Endothelial cell of umbilical vein (primary cell): ENCODE data around the gene RNF4. TPM values are rescaled to one million over a fixed set of nuclear protein-coding genes. Genes with fewer than 3 reads are reported as not detected.

Source experiments
- BruUV-seq: library from RNA; stranded (reverse); fragments of 400-500 nt; replicated peaks from 2 replicates; lab custom pipeline; 2021; lab: Mats Ljungman, UMichigan
- CTCF ChIA-PET: fragments of 300-600, 350-600 bp; sonication (Branson Sonifier 250); formaldehyde crosslinking; loops from one replicate; lab custom pipeline; 2021; ENCODE audit warnings: antibody characterized with exemption, inconsistent platforms; lab: Charles Lee
- POLR2A ChIA-PET: fragments of 300-600, 350-600 bp; sonication (Branson Sonifier 250); formaldehyde crosslinking; loops from one replicate; lab custom pipeline; 2021; ENCODE audit warnings: antibody characterized with exemption, inconsistent platforms; lab: Charles Lee
- DNase-seq: peaks from one replicate; pipeline ENCODE4 v3.0.0-alpha.2; 2011; ENCODE audit warnings: low read depth, low spot score
- FAIRE-seq: peaks from 2 replicates; lab custom pipeline; 2011; peaks lifted over from hg19 to GRCh38; lab: Jason Lieb, UNC
- H2AFZ ChIP-seq: 2 replicates; pipeline ENCODE4 v1.6.0; 2012; ENCODE audit warnings: low read depth, low read length, control low read depth, inconsistent platforms
- H3K27ac ChIP-seq: 2 replicates; pipeline ENCODE4 v1.5.1; 2011; ENCODE audit warnings: low read depth, mild to moderate bottlenecking, control low read depth, low read length, moderate library complexity; ENCODE audit not compliant: insufficient read depth
- H3K27me3 ChIP-seq, 2 experiments: 2 replicates each; pipeline versions ENCODE4 v1.6.0 to v1.6.1; 2011; ENCODE audit warnings: low read length in 2 of 2, mixed read lengths in 1 of 2; ENCODE audit not compliant: control insufficient read depth in 2 of 2, insufficient read depth in 2 of 2
- H3K36me3 ChIP-seq, 2 experiments: 2 replicates in 1 of 2; 3 replicates in 1 of 2; pipeline ENCODE4 v1.5.1; 2011; ENCODE audit warnings: low read length in 2 of 2, mild to moderate bottlenecking in 1 of 2, moderate library complexity in 1 of 2; ENCODE audit not compliant: control insufficient read depth in 2 of 2, insufficient read depth in 2 of 2; ENCODE audit errors: extremely low read depth in 1 of 2
- H3K4me1 ChIP-seq: 3 replicates; pipeline ENCODE4 v1.5.1; 2011; ENCODE audit warnings: mild to moderate bottlenecking, low read length; ENCODE audit not compliant: control insufficient read depth, insufficient read depth; ENCODE audit errors: extremely low read depth
- H3K4me2 ChIP-seq: 2 replicates; pipeline ENCODE4 v1.6.1; 2011; ENCODE audit warnings: low read length, control low read depth, mixed read lengths; ENCODE audit not compliant: insufficient read depth
- H3K4me3 ChIP-seq, 3 experiments: fragments of 200-600 bp in 1 of 3; sonication (generic), shearing (Covaris generic) in 1 of 3; replicated peaks in 1 of 3; 2 replicates each; pipeline ENCODE4 v1.5.1; 2011 to 2016; ENCODE audit warnings: control low read depth in 3 of 3, low read length in 3 of 3, mild to moderate bottlenecking in 2 of 3, inconsistent platforms in 1 of 3, low read depth in 1 of 3, moderate library complexity in 1 of 3; ENCODE audit not compliant: insufficient read depth in 1 of 3
- H3K79me2 ChIP-seq: 2 replicates; pipeline ENCODE4 v1.6.0; 2012; ENCODE audit warnings: low read length, inconsistent platforms; ENCODE audit not compliant: control insufficient read depth, insufficient read depth
- H3K9ac ChIP-seq: replicated peaks from 2 replicates; pipeline ENCODE3; 2011; ENCODE audit warnings: low read length, control low read depth; ENCODE audit not compliant: insufficient read depth; ENCODE audit errors: extremely low read depth
- H3K9me1 ChIP-seq: replicated peaks from 3 replicates; pipeline ENCODE4 v1.6.0; 2011; ENCODE audit warnings: mild to moderate bottlenecking, low read length; ENCODE audit not compliant: control insufficient read depth, insufficient read depth; ENCODE audit errors: extremely low read depth
- H3K9me3 ChIP-seq: replicated peaks from 2 replicates; pipeline ENCODE4 v1.5.1; 2012; ENCODE audit warnings: low read length, inconsistent platforms; ENCODE audit not compliant: control insufficient read depth, insufficient read depth
- H4K20me1 ChIP-seq: replicated peaks from 2 replicates; pipeline ENCODE3; 2011; ENCODE audit warnings: mild to moderate bottlenecking, low read length; ENCODE audit not compliant: control insufficient read depth, insufficient read depth; ENCODE audit errors: extremely low read depth
- CTCF ChIP-seq, 2 donors: IDR thresholded peaks; 1 replicate in 1 of 2; 2 replicates in 1 of 2; pipeline ENCODE4 v1.5.1; 2011; ENCODE audit warnings: low read length in 2 of 2, mild to moderate bottlenecking in 2 of 2, moderate library complexity in 2 of 2, control low read depth in 1 of 2, inconsistent platforms in 1 of 2, low read depth in 1 of 2; ENCODE audit not compliant: insufficient read depth in 1 of 2; ENCODE audit errors: extremely low read depth in 1 of 2
- EZH2 ChIP-seq: IDR thresholded peaks from 2 replicates; pipeline ENCODE4 v1.6.1; 2012; ENCODE audit warnings: borderline replicate concordance, low read depth, mild to moderate bottlenecking, moderate library complexity, low read length, inconsistent platforms; ENCODE audit not compliant: severe bottlenecking
- FOS ChIP-seq: IDR thresholded peaks from 2 replicates; pipeline ENCODE4 v1.6.1; 2011; ENCODE audit warnings: mild to moderate bottlenecking, low read length, moderate library complexity, borderline replicate concordance; ENCODE audit not compliant: insufficient read depth
- GATA2 ChIP-seq: IDR thresholded peaks from 2 replicates; pipeline ENCODE4 v1.7.0; 2011; ENCODE audit warnings: low read depth, mild to moderate bottlenecking, moderate library complexity, mixed read lengths, low read length; ENCODE audit not compliant: insufficient read length, insufficient read depth
- JUN ChIP-seq: IDR thresholded peaks from 2 replicates; pipeline ENCODE4 v1.6.1; 2011; ENCODE audit warnings: borderline replicate concordance, low read depth; ENCODE audit not compliant: insufficient read length, insufficient read depth
- MYC ChIP-seq: IDR thresholded peaks from one replicate; pipeline ENCODE4 v1.6.1; 2011; ENCODE audit warnings: mild to moderate bottlenecking, low read depth, low read length
- POLR2A ChIP-seq: IDR thresholded peaks from 2 replicates; pipeline ENCODE4 v1.6.1; 2012; ENCODE audit warnings: low read depth, mild to moderate bottlenecking, control low read depth, low read length
- POLR2AphosphoS5 ChIP-seq: IDR thresholded peaks from 2 replicates; pipeline ENCODE4 v1.6.1; 2012; ENCODE audit warnings: low read depth, mild to moderate bottlenecking, control low read depth, low read length, moderate library complexity; ENCODE audit not compliant: insufficient read depth
- dilution Hi-C: fragments of 300-500 bp; cut with MboI; formaldehyde crosslinking; loops from one replicate; pipeline ENCODE4 v1.15.0; 2019; ENCODE audit warnings: low sequenced_read_pairs; ENCODE audit not compliant: extremely low pct_ligation_motif_present
- intact Hi-C: fragments of 100-400 bp; cut with micrococcal nuclease; formaldehyde crosslinking; loops from one replicate; pipeline ENCODE4 v1.10.0; 2022
- polyA plus RNA-seq, 4 experiments: library from polyadenylated mRNA; depleted of rRNA in 3 of 4; stranded (reverse) in 3 of 4; unstranded in 1 of 4; fragments of >200 nt; gene quantifications; 2 replicates each; pipeline versions ENCODE4 v1.2.1 to v1.2.3, GENCODE V29; 2011 to 2012; ENCODE audit warnings: missing spikeins in 1 of 4
- total RNA-seq: library from RNA; stranded (reverse); gene quantifications from 2 replicates; pipeline ENCODE4 v1.2.3, GENCODE V29; 2021
- TF ChIP-seq, protein P1 (sequence below): IDR thresholded peaks from 2 replicates; pipeline ENCODE4 v1.6.1; 2011; ENCODE audit not compliant: insufficient read depth, insufficient read length

Gene RNF4
- total and polyA plus RNA-seq, 2 donors (not counting 3 experiments of a cell fraction or from before 2014, with no cell fraction given), result 64.3 to 71.4 TPM

- no peak overlapping the region for H2AFZ ChIP-seq
- no peak overlapping the region for H3K4me2 ChIP-seq
- ChIA-PET CTCF (no interaction called here), POLR2A (no interaction called here)
- no peaks in the 10 kb centered on the region for H3K9me3 ChIP-seq
- intact Hi-C loops, result no loop called here
- no peak overlapping the region for H3K9ac ChIP-seq
- DNase-seq (no peak), FAIRE-seq (no peak)
- H3K4me1 ChIP-seq, result no peaks in the 10 kb centered on the region
- TF ChIP-seq JUN (no peak), CTCF (IDR thresholded peaks at IDR 0.05; ENCODE audit: extremely low read depth in 1 of 2, insufficient read depth in 1 of 2, low read depth in 1 of 2, low read length in 2 of 2) (no peak)
- no peak overlapping the region for H3K27ac ChIP-seq
- dilution Hi-C loops, result no loop called here
- H3K79me2 ChIP-seq, result peaks cover 50% of the 10 kb centered on the region
- no peaks in the 10 kb centered on the region for H3K9me1 ChIP-seq
- peaks cover 2% of the 10 kb centered on the region for H4K20me1 ChIP-seq
- H3K36me3 ChIP-seq, result peaks cover 22 to 27% of the 10 kb centered on the region in 2 experiments
- no TSS peak for BruUV-seq
- no peak overlapping the region for H3K4me3 ChIP-seq
- no peaks in the 10 kb centered on the region for H3K27me3 ChIP-seq
Observed at GRCh38 chr4:2500547-2500946, 31.6 kb downstream of the RNF4 start.

- Histone ChIP-seq H3K9ac (no peak overlapping the region), H3K4me2 (no peak overlapping the region), H3K9me3 (no peaks in the 10 kb centered on the region), H3K36me3 (peaks cover 24 to 27% of the 10 kb centered on the region in 2 experiments), H3K4me3 (no peak overlapping the region), H3K9me1 (no peaks in the 10 kb centered on the region), H4K20me1 (peaks cover 2% of the 10 kb centered on the region), H3K27me3 (no peaks in the 10 kb centered on the region), H3K4me1 (no peaks in the 10 kb centered on the region), H2AFZ (no peak overlapping the region), H3K79me2 (peaks cover 48% of the 10 kb centered on the region), H3K27ac (no peak overlapping the region)
- no TSS peak for BruUV-seq
- FAIRE-seq, result no peak
- intact Hi-C loops (no loop called here), dilution Hi-C loops (no loop called here)
- TF ChIP-seq MYC (no peak), EZH2 (no peak), POLR2AphosphoS5 (no peak), POLR2A (no peak), GATA2 (no peak), JUN (no peak), CTCF (IDR thresholded peaks at IDR 0.05; ENCODE audit: extremely low read depth in 1 of 2, insufficient read depth in 1 of 2, low read depth in 1 of 2, low read length in 2 of 2) (no peak), FOS (no peak)
- TF ChIP-seq, protein P1, sequence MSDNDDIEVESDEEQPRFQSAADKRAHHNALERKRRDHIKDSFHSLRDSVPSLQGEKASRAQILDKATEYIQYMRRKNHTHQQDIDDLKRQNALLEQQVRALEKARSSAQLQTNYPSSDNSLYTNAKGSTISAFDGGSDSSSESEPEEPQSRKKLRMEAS, result no peak
- POLR2A ChIA-PET, result no interaction called here
- CTCF ChIA-PET, result no interaction called here
- DNase-seq, result no peak
Observed at GRCh38 chr4:2501034-2501594, 32.2 kb downstream of the RNF4 start.
